Uterus (tissue), 4 donors: ENCODE measurements around the gene FAM167B. TPM values are rescaled to one million over a fixed set of nuclear protein-coding genes. Genes with fewer than 3 reads are reported as not detected.

Experiments
- DNase-seq, 2 donors: peaks; one replicate each; pipeline ENCODE4 v3.0.0-alpha.2; 2019 to 2020
- H3K27ac ChIP-seq, 2 donors: fragments of 200-600 bp; sonication (generic); 1 replicate in 1 of 2; 2 replicates in 1 of 2; pipeline ENCODE4 v1.5.1; 2016 to 2018
- H3K27me3 ChIP-seq, 2 donors: fragments of 200-600 bp; sonication (generic); one replicate each; pipeline ENCODE4 v1.5.1; 2018 to 2019; ENCODE audit warnings: control low read depth in 1 of 2
- H3K36me3 ChIP-seq, 2 donors: fragments of 200-600 bp; sonication (generic); one replicate each; pipeline ENCODE4 v1.5.1; 2019; ENCODE audit warnings: control low read depth in 1 of 2
- H3K4me1 ChIP-seq, 2 donors: fragments of 200-600 bp; sonication (generic); one replicate each; pipeline ENCODE4 v1.5.1; 2018 to 2019; ENCODE audit warnings: control low read depth in 1 of 2
- H3K4me3 ChIP-seq, 2 donors: fragments of 200-600 bp; sonication (generic); 1 replicate in 1 of 2; 2 replicates in 1 of 2; pipeline ENCODE4 v1.5.1; 2018 to 2019; ENCODE audit warnings: mild to moderate bottlenecking in 1 of 2
- H3K9me3 ChIP-seq, 2 donors: fragments of 200-600 bp; sonication (generic); one replicate each; pipeline ENCODE4 v1.5.1; 2019; ENCODE audit warnings: control low read depth in 1 of 2
- POLR2A ChIP-seq, 2 donors: fragments of 450-650 bp; IDR thresholded peaks; one replicate each; pipeline ENCODE4 v1.6.1; 2016; ENCODE audit warnings: antibody characterized with exemption in 2 of 2, mild to moderate bottlenecking in 1 of 2, moderate library complexity in 1 of 2
- intact Hi-C: fragments of 100-400 bp; cut with DNase I; formaldehyde crosslinking; loops from one replicate; pipeline ENCODE4 v1.15.1; 2023; ENCODE audit warnings: low total_unique reads
- total RNA-seq, 4 donors: library from RNA; depleted of rRNA in 3 of 4; stranded (reverse); fragments of >200 nt in 3 of 4; gene quantifications; one replicate each; pipeline versions ENCODE4 v1.1.0 to v1.2.4, GENCODE V29; 2014 to 2023
- TF ChIP-seq, protein P1 (sequence below), 4 experiments: fragments of 200-600 bp in 2 of 4; fragments of 450-650 bp in 2 of 4; sonication (generic) in 2 of 4; IDR thresholded peaks; one replicate each; pipeline ENCODE4 v1.5.1; 2016 to 2019; ENCODE audit warnings: antibody characterized with exemption in 4 of 4, mild to moderate bottlenecking in 2 of 4, moderate library complexity in 1 of 4
- donor health status: DM: yes; HTN: yes; CAD: no.

The FAM167B gene
- 10 to 100 TPM in 2 of 4 donors, 1 to 10 TPM in 1, not detected in 1; 1.2 to 29.0 (median 13.1) TPM for total RNA-seq

DNA sequence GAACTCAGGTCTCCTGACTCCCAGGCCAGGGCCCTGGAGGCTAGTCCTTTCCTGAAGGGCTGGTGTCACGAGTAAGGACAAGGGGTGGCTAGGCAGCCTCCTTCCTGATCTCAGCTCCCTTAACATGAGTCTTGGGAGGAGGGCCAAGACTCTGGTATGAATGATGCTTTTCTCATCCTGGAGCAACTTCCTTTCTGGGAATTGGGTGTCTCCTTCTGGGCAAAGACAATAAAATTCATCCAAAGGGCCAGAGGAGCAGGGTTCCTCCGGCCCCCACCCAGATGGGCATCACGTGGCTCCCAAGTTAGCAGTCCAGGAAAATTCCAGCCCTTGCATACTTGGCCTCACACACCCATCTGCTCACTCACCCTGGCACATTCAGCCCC lies at the start of gene FAM167B:
FAM167B (plus strand) TSS at position 335 of the 386 bp plus-strand sequence. CDS start 200 bp downstream, outside the sequence.
- Histone ChIP-seq H3K9me3 (no peaks in the 10 kb centered on the region), H3K36me3 (no peaks in the 10 kb centered on the region), H3K4me1 (no peaks in the 10 kb centered on the region), H3K4me3 (no peak within 1 kb of the TSS), H3K27ac (peak within 1 kb of the TSS; percentile 67), H3K27me3 (no peaks in the 10 kb centered on the region)
- intact Hi-C loops: loop anchor here (10.0 kb wide), 1 partner anchor 68 kb away; no protein-coding TSS in a partner anchor
- TF ChIP-seq POLR2A (IDR thresholded peaks at IDR 0.05): no peak
- TF ChIP-seq, protein P1, sequence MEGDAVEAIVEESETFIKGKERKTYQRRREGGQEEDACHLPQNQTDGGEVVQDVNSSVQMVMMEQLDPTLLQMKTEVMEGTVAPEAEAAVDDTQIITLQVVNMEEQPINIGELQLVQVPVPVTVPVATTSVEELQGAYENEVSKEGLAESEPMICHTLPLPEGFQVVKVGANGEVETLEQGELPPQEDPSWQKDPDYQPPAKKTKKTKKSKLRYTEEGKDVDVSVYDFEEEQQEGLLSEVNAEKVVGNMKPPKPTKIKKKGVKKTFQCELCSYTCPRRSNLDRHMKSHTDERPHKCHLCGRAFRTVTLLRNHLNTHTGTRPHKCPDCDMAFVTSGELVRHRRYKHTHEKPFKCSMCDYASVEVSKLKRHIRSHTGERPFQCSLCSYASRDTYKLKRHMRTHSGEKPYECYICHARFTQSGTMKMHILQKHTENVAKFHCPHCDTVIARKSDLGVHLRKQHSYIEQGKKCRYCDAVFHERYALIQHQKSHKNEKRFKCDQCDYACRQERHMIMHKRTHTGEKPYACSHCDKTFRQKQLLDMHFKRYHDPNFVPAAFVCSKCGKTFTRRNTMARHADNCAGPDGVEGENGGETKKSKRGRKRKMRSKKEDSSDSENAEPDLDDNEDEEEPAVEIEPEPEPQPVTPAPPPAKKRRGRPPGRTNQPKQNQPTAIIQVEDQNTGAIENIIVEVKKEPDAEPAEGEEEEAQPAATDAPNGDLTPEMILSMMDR (IDR thresholded peaks at IDR 0.05): no peak
- DNase-seq: peak; percentile 44 to 74

DNA sequence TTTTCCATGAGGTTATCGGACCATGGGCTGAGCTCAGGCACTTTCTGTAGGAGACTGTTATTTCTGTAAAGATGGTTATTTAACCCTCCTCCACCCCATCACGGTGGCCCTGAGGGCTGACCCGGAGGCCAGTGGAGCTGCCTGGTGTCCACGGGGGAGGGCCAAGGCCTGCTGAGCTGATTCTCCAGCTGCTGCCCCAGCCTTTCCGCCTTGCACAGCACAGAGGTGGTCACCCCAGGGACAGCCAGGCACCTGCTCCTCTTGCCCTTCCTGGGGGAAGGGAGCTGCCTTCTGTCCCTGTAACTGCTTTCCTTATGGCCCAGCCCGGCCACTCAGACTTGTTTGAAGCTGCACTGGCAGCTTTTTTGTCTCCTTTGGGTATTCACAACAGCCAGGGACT lies 49.2 kb upstream of the FAM167B start:
- no peaks in the 10 kb centered on the region for H3K36me3 ChIP-seq
- intact Hi-C loops: no loop called here
- no peak overlapping the region for H3K4me3 ChIP-seq
- no peak for DNase-seq
- H3K27me3 ChIP-seq: no peaks in the 10 kb centered on the region
- H3K4me1 ChIP-seq: peaks cover 0 to 14% of the 10 kb centered on the region in 2 donors
- no peak overlapping the region for H3K27ac ChIP-seq
- no peaks in the 10 kb centered on the region for H3K9me3 ChIP-seq
- TF ChIP-seq POLR2A (IDR thresholded peaks at IDR 0.05): no peak
- TF ChIP-seq, protein P1 (IDR thresholded peaks at IDR 0.05): no peak

DNA sequence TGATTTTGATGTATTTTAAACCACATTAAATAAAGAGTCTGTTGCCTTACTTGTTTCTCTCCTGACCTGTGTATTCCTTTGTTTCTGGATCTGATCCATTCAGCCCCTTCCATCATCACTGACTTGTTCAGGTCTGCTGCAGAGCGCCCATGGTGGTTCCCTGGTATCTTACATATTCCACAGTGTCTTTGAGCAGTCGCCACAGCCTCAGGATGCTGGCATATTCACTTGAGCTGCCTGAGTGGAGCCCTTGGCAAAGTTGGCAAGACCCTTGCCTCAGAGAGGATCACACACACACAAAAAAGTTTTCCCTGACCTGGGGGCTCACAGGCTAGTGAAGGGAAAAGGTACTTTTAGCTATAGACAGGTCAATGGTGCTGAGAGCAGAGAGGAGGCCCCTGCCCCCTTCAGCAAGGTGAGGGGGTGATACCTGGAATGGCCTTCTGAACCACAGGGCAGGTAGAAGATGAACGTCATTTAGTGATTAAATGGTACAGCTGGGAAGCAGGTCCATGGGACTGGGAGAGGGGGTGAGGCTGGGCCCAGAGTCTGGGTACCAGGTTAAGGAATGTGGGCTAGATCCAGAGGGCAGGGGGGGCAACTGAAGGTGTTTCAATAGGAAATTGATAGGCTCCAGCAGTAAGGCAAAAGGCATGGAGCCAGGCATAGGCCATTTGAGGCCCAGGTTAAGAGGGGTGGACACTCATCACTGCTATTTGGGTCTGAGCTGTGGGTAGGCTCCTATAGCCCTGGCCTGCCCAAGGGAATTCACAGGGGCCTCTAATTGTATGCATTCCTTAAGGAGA lies 48.6 kb upstream of the FAM167B start:
- Histone ChIP-seq H3K36me3 (no peaks in the 10 kb centered on the region), H3K27ac (no peak overlapping the region), H3K4me1 (peaks cover 0 to 14% of the 10 kb centered on the region in 2 donors), H3K27me3 (no peaks in the 10 kb centered on the region), H3K9me3 (no peaks in the 10 kb centered on the region), H3K4me3 (no peak overlapping the region)
- intact Hi-C loops: no loop called here
- DNase-seq: no peak
- no peak for TF ChIP-seq POLR2A (IDR thresholded peaks at IDR 0.05)
- TF ChIP-seq, protein P1 (IDR thresholded peaks at IDR 0.05): no peak

DNA sequence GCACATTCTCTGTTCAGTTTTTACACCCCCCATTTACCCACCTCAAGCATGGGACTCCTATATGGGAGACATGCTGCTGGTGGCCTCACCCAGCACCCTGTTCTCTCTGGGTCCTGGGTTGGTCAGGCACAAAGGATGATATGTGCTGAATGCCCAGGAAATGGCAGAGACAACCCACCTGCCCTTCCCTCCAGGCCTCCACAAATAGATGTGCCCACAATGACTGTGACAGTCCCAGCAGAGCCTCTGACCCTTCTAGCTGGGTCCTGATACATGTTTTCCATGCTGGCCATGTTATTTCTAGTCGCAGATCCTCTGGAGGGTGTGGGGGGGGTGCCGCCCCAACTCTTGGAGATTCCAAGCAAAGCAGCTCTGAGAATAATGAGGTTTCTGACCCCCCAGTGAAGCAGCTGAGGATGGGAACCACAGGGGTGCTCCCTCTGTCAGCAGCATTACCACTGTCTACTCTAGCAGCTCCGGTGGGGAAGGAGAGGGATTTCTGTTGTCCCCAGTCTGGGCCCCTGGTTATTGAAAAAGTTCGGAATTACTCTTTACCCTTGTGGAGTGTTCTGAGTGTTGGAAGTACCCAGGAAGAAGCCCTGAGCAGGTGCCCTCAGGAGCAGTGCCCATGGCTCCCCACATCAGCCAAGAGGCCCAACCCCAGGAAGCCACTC lies 47.8 kb upstream of the FAM167B start:
- Histone ChIP-seq H3K27ac (peak overlapping the region; percentile 81 to 90), H3K36me3 (no peaks in the 10 kb centered on the region), H3K9me3 (no peaks in the 10 kb centered on the region), H3K4me1 (peaks cover 0 to 14% of the 10 kb centered on the region in 2 donors), H3K27me3 (no peaks in the 10 kb centered on the region), H3K4me3 (no peak overlapping the region)
- no peak for DNase-seq
- no peak for TF ChIP-seq POLR2A (IDR thresholded peaks at IDR 0.05)
- TF ChIP-seq, protein P1 (IDR thresholded peaks at IDR 0.05): no peak
- intact Hi-C loops: no loop called here

DNA sequence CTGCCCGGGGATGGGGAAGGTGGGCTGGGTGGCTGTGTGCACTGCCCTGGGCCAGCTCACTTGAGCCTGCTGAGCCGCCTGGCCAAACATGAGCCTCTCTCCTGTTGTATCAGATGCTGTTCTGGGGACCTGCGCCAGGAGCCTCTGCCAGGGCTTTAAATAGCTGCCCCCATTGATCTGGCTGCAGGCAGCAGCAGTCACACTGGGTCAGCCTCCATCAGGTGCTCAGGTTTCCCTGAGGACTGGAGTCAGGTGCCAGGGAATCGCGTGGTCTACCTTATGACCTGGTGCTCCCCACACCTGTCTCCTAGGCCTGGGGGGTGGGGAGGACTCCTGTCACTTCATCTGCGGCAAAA lies 47.3 kb upstream of the FAM167B start:
- H3K4me1 ChIP-seq: peaks cover 0 to 14% of the 10 kb centered on the region in 2 donors
- intact Hi-C loops: no loop called here
- peak; percentile 45 to 51 for DNase-seq
- no peaks in the 10 kb centered on the region for H3K27me3 ChIP-seq
- no peaks in the 10 kb centered on the region for H3K36me3 ChIP-seq
- no peaks in the 10 kb centered on the region for H3K9me3 ChIP-seq
- peak overlapping the region in 1 of 2 donors; percentile 73 for H3K4me3 ChIP-seq
- H3K27ac ChIP-seq: peak overlapping the region; percentile 81 to 90
- TF ChIP-seq POLR2A (IDR thresholded peaks at IDR 0.05): no peak
- TF ChIP-seq, protein P1 (IDR thresholded peaks at IDR 0.05): no peak
